A549 (cell line): ENCODE data around the gene SKI. TPM values are rescaled to one million over a fixed set of nuclear protein-coding genes. Genes with fewer than 3 reads are reported as not detected.

ENCODE experiments used
- ATAC-seq, 2 experiments: fragments of 200-7000 bp in 1 of 2; fragments of >200 bp in 1 of 2; cut with Nextera tagmentation in 1 of 2; cut with Tn5 transposase in 1 of 2; 3 replicates each; pipeline versions ENCODE4 v1.8.0 to v1.9.1; 2018 to 2020; ENCODE audit warnings: mild to moderate bottlenecking in 1 of 2, moderate library complexity in 1 of 2
- CTCF ChIA-PET: fragments of 300-600 bp; sonication (Branson Sonifier 250); formaldehyde crosslinking; extraction: SDS; loops from one replicate; lab custom pipeline; 2021; ENCODE audit warnings: antibody characterized with exemption, inconsistent platforms; lab: Yijun Ruan, JAX
- POLR2A ChIA-PET: fragments of 350-600 bp; formaldehyde crosslinking; extraction: SDS; loops from one replicate; lab custom pipeline; 2021; ENCODE audit warnings: antibody characterized with exemption, inconsistent platforms; lab: Yijun Ruan, JAX
- DNase-seq, 2 experiments: peaks; one replicate each; pipeline versions ENCODE4 v3.0.0 to v3.0.0-alpha.2; 2011 to 2016; ENCODE audit warnings: low read depth in 1 of 2, low spot score in 1 of 2
- FAIRE-seq: peaks from 2 replicates; lab custom pipeline; 2011; peaks lifted over from hg19 to GRCh38; lab: Jason Lieb, UNC
- H3K27ac ChIP-seq, 2 experiments: fragments of >200 bp; sonication (Bioruptor Twin); formaldehyde crosslinking; 3 replicates each; pipeline ENCODE4 v1.5.1; 2016 to 2017
- H3K4me1 ChIP-seq: fragments of >200 bp; sonication (Bioruptor Twin); formaldehyde crosslinking; 3 replicates; pipeline ENCODE4 v1.6.1; 2016
- H3K4me2 ChIP-seq: fragments of >200 bp; sonication (Bioruptor Twin); formaldehyde crosslinking; 3 replicates; pipeline ENCODE4 v1.6.1; 2016
- H3K4me3 ChIP-seq: fragments of >200 bp; sonication (Bioruptor Twin); formaldehyde crosslinking; 3 replicates; pipeline ENCODE4 v1.5.1; 2016
- H3K9me3 ChIP-seq: fragments of >200 bp; sonication (Bioruptor Twin); formaldehyde crosslinking; 3 replicates; pipeline ENCODE4 v1.6.1; 2016
- CHD4 ChIP-seq: fragments of 200-600 bp; sonication (generic); IDR thresholded peaks from 2 replicates; pipeline ENCODE4 v1.6.1; 2016; ENCODE audit warnings: antibody characterized with exemption, mild to moderate bottlenecking, borderline replicate concordance
- EHF ChIP-seq: fragments of 250-450 bp; sonication (Bioruptor Pico); IDR thresholded peaks from 2 replicates; pipeline ENCODE4 v1.5.0; 2020; ENCODE audit warnings: mild to moderate bottlenecking
- ESRRA ChIP-seq: fragments of 150-350 bp; IDR thresholded peaks from 2 replicates; pipeline ENCODE4 v1.6.1; 2014; ENCODE audit warnings: mild to moderate bottlenecking, low read length, borderline replicate concordance
- FOSB ChIP-seq: fragments of 250-450 bp; sonication (Bioruptor Pico); IDR thresholded peaks from 2 replicates; pipeline ENCODE4 v1.5.0; 2020; ENCODE audit warnings: mild to moderate bottlenecking, moderate library complexity
- FOXS1 ChIP-seq: fragments of 250-450 bp; sonication (Bioruptor Pico); IDR thresholded peaks from 2 replicates; pipeline ENCODE4 v1.5.0; 2020; ENCODE audit warnings: mild to moderate bottlenecking, moderate library complexity
- GATA3 ChIP-seq: IDR thresholded peaks from 2 replicates; pipeline ENCODE4 v1.6.1; 2012; ENCODE audit warnings: borderline replicate concordance
- HOXB13 ChIP-seq: fragments of 250-450 bp; sonication (Bioruptor Pico); IDR thresholded peaks from 2 replicates; pipeline ENCODE4 v1.5.0; 2020; ENCODE audit warnings: low read depth, mild to moderate bottlenecking, moderate library complexity
- JUNB ChIP-seq: fragments of >200 bp; sonication (Bioruptor Twin); formaldehyde crosslinking; IDR thresholded peaks from 2 replicates; pipeline ENCODE4 v1.6.1; 2016
- PHF8 ChIP-seq: fragments of 200-600 bp; sonication (generic); IDR thresholded peaks from 2 replicates; pipeline ENCODE4 v1.6.1; 2016; ENCODE audit warnings: low read depth, mild to moderate bottlenecking, antibody characterized with exemption, moderate library complexity, borderline replicate concordance
- POLR2AphosphoS2 ChIP-seq: conservative IDR thresholded peaks from 2 replicates; pipeline ENCODE4 v1.6.1; 2012; ENCODE audit warnings: low read length, improper control_type of control experiment, inconsistent platforms
- RAD21 ChIP-seq, 2 experiments: fragments of >200 bp in 1 of 2; sonication (Bioruptor Twin) in 1 of 2; formaldehyde crosslinking in 1 of 2; IDR thresholded peaks in 1 of 2; conservative IDR thresholded peaks in 1 of 2; 2 replicates in 1 of 2; 3 replicates in 1 of 2; pipeline ENCODE4 v1.6.1; 2012 to 2018; ENCODE audit warnings: inconsistent platforms in 1 of 2
- RCOR1 ChIP-seq: fragments of 150-350 bp; IDR thresholded peaks from 2 replicates; pipeline ENCODE4 v1.6.1; 2014; ENCODE audit warnings: antibody characterized with exemption, low read length, low read depth
- RFX5 ChIP-seq: fragments of 450-650 bp; IDR thresholded peaks from 2 replicates; pipeline ENCODE4 v1.7.1; 2014; ENCODE audit warnings: antibody characterized with exemption, mild to moderate bottlenecking, moderate library complexity
- SMC3 ChIP-seq: fragments of >200 bp; sonication (Bioruptor Twin); formaldehyde crosslinking; IDR thresholded peaks from 3 replicates; pipeline ENCODE4 v1.6.1; 2018; ENCODE audit warnings: inconsistent platforms
- TFCP2L1 ChIP-seq: fragments of 250-450 bp; sonication (Bioruptor Pico); IDR thresholded peaks from 2 replicates; pipeline ENCODE4 v1.5.0; 2021; ENCODE audit warnings: mild to moderate bottlenecking
- TP53 ChIP-seq: fragments of 250-450 bp; sonication (Bioruptor Pico); IDR thresholded peaks from 2 replicates; pipeline ENCODE4 v1.5.0; 2021; ENCODE audit warnings: mild to moderate bottlenecking, moderate library complexity
- ZNF302 ChIP-seq: fragments of 250-450 bp; sonication (Bioruptor Pico); IDR thresholded peaks from 2 replicates; pipeline ENCODE4 v1.9.0; 2021; ENCODE audit warnings: inconsistent platforms, mild to moderate bottlenecking, moderate library complexity
- WGBS: methylation state at CpG from one replicate; pipeline ENCODE4 v1.1.6; 2017; ENCODE audit errors: missing lambda C conversion rate; 5-methylcytosine and 5-hydroxymethylcytosine counted together
- polyA plus RNA-seq, 4 experiments: library from polyadenylated mRNA; depleted of rRNA in 3 of 4; stranded (reverse); fragments of >200 nt; fragmentation: RNase III in 1 of 4; extraction: RNeasy Plus Mini Kit Qiagen cat#74134 plus additional on column Dnase treatment in 1 of 4; gene quantifications; 2 replicates in 3 of 4; 3 replicates in 1 of 4; pipeline ENCODE4 v1.2.3, GENCODE V29; 2011 to 2017
- TF ChIP-seq, protein P1 (sequence below): IDR thresholded peaks from 2 replicates; pipeline ENCODE4 v1.6.1; 2012
- TF ChIP-seq, protein P2 (sequence below): IDR thresholded peaks from 2 replicates; pipeline ENCODE4 v1.6.1; 2012; ENCODE audit warnings: low read depth, borderline replicate concordance
- TF ChIP-seq, protein P3 (sequence below): fragments of 200-600 bp; sonication (generic); IDR thresholded peaks from 2 replicates; pipeline ENCODE4 v1.6.1; 2016; ENCODE audit warnings: antibody characterized with exemption, mild to moderate bottlenecking, moderate library complexity
- TF ChIP-seq, protein P4 (sequence below): IDR thresholded peaks from 2 replicates; pipeline ENCODE4 v1.6.1; 2012
- TF ChIP-seq, protein P5 (sequence below): fragments of 150-350 bp; IDR thresholded peaks from 2 replicates; pipeline ENCODE4 v1.6.1; 2014; ENCODE audit warnings: low read depth, mild to moderate bottlenecking, low read length
- TF ChIP-seq, protein P6 (sequence below): fragments of >200 bp; sonication (Bioruptor Twin); formaldehyde crosslinking; IDR thresholded peaks from 3 replicates; pipeline ENCODE4 v1.6.1; 2016

The SKI gene
- polyA plus RNA-seq, 2 of the 4 experiments (the other 2 are of a cell fraction) = 2.8 to 12.0 TPM

DNA sequence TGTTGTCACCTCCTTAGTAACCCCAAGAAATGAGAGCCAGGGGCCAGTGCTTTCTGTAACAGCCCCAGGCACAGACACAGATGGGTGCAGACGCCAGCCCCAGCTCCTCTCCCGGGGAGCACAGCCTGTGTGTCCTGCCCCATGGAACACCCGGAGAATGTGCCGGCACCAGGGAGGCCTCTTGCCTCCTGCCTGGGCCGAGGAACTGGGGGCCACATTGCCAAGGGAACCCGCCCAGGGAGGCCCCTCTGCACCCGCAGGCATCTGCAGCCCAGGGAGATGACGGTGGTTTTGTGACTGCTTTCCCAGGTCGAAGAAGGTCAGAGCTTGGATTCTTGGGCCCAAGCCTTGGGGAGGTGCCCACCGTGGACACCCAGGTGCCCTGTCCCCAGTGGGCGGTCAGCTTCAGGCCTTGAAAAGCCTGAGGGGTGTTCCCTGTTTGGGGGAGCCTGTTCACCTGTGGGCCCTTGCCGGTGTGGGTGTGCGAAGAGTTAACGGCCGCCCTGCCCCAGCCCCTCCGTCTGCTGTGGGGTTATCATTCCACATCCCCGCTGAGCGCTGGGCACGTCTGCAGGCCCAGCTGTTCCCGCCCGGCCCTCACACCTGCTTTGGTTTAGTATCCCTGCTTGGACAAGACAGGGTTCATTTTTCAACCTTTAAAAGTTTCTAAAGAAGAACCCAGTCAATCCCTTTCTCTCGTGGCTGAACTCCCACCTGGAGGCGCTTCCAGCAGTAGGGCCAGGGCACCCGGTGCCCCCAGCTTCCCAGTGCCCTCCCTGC lies 100.7 kb downstream of the SKI start:
- ChIA-PET POLR2A (no interaction called here), CTCF (interaction anchor here (1.1 to 1.2 kb wide), 3 partner anchors 14 to 134 kb away, joined by 3 to 4 read pairs (median 4); partner anchors contain the start of gene FAAP20)
- TF ChIP-seq TFCP2L1 (CRISPR knock-in tag) (no peak), GATA3 (no peak), TP53 (CRISPR knock-in tag) (no peak)
- TF ChIP-seq, protein P1, sequence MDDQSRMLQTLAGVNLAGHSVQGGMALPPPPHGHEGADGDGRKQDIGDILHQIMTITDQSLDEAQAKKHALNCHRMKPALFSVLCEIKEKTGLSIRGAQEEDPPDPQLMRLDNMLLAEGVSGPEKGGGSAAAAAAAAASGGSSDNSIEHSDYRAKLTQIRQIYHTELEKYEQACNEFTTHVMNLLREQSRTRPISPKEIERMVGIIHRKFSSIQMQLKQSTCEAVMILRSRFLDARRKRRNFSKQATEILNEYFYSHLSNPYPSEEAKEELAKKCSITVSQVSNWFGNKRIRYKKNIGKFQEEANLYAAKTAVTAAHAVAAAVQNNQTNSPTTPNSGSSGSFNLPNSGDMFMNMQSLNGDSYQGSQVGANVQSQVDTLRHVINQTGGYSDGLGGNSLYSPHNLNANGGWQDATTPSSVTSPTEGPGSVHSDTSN = no peak
- TF ChIP-seq, protein P2, sequence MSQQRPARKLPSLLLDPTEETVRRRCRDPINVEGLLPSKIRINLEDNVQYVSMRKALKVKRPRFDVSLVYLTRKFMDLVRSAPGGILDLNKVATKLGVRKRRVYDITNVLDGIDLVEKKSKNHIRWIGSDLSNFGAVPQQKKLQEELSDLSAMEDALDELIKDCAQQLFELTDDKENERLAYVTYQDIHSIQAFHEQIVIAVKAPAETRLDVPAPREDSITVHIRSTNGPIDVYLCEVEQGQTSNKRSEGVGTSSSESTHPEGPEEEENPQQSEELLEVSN = no peak
- no peak for FAIRE-seq
- H3K4me3 ChIP-seq = no peak overlapping the region
- no peaks in the 10 kb centered on the region for H3K9me3 ChIP-seq
- no peak for DNase-seq
- H3K4me2 ChIP-seq = no peak overlapping the region
- 79% methylated on average over 15 of the region's 24 CpGs for WGBS
- no peak overlapping the region for H3K27ac ChIP-seq
- H3K4me1 ChIP-seq = no peaks in the 10 kb centered on the region
- ATAC-seq = no peak

DNA sequence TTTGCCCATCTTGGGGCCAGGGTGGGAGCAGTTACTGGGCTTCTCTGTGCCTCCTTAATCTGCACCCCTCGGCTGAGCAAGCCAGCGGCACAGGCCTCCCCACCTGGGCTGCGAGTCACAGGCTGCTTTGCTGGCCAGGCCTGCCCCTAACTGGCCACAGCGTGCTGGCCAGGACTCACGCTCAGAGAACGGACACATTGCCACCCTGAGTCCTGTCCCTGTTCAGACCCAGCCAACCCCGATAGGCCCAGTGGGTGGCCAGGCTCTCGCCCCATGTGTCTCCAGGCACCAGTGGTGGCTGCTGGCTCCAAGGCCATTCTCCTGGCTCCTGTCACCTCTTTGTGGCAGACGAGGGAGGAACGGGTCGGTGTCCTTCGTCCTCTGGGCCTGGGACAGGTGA lies 101.9 kb downstream of the SKI start:
- H3K4me3 ChIP-seq = no peak overlapping the region
- FAIRE-seq (no peak), DNase-seq (no peak), ATAC-seq (no peak)
- H3K27ac ChIP-seq = no peak overlapping the region
- no peaks in the 10 kb centered on the region for H3K9me3 ChIP-seq
- POLR2A ChIA-PET = no interaction called here
- no peak for TF ChIP-seq FOXS1 (CRISPR knock-in tag)
- no peak for TF ChIP-seq RAD21 (conservative IDR thresholded peaks at IDR 0.05 in 1 of 2, IDR thresholded peaks at IDR 0.05 in 1 of 2)
- TF ChIP-seq POLR2AphosphoS2 = no peak
- no peak for TF ChIP-seq FOSB (CRISPR knock-in tag)
- no peak for TF ChIP-seq ESRRA
- CTCF ChIA-PET = no interaction called here
- 0 out of 3 replicates have a peak, but pooled peaks cover 4% of the 10 kb centered on the region for H3K4me1 ChIP-seq
- WGBS = 80% methylated on average over 5 of the region's 12 CpGs
- H3K4me2 ChIP-seq = no peak overlapping the region

DNA sequence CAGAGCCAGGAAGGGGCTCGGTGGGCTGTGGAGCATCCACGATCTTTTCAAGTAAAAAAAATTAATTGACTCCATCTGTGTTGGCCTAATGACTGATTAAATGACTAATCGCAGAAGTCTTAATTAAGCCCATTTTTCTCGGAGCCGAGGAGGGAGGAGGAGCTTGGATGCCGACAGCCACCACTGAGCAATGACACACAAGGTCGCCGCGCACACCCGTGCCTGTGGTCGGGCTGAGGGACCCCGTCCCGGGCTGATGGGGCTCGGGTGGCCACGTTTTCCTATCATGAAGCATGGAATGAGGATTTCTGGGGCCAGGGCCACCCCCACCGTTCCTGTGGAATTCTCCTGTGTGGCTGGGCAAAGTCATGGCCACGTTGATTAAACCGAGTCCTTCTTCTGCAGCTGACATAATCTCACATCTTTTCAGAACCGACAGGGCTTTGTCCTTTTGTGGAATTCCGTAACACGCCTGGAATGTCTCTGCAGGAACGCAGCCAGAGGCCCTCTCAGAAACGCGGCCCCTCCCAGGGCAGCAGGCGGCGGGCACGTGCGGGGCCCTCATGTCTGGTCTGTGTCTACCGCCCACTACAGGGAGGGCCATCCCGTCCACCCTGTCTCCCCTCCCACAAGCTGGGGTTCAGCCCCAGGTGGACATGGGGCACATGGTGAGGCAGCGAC lies 102.5 kb downstream of the SKI start:
- FAIRE-seq (no peak), ATAC-seq (no peak), DNase-seq (no peak)
- Histone ChIP-seq H3K4me1 (0 out of 3 replicates have a peak, but pooled peaks cover 5% of the 10 kb centered on the region), H3K27ac (no peak overlapping the region), H3K4me2 (no peak overlapping the region), H3K9me3 (no peaks in the 10 kb centered on the region), H3K4me3 (no peak overlapping the region)
- CTCF ChIA-PET = interaction anchor here (0.6 kb wide), 1 partner anchor 68 kb away, joined by 3 read pairs; no protein-coding TSS in a partner anchor
- POLR2A ChIA-PET = no interaction called here
- 77% methylated on average over 19 of the region's 31 CpGs for WGBS
- TF ChIP-seq, protein P3, sequence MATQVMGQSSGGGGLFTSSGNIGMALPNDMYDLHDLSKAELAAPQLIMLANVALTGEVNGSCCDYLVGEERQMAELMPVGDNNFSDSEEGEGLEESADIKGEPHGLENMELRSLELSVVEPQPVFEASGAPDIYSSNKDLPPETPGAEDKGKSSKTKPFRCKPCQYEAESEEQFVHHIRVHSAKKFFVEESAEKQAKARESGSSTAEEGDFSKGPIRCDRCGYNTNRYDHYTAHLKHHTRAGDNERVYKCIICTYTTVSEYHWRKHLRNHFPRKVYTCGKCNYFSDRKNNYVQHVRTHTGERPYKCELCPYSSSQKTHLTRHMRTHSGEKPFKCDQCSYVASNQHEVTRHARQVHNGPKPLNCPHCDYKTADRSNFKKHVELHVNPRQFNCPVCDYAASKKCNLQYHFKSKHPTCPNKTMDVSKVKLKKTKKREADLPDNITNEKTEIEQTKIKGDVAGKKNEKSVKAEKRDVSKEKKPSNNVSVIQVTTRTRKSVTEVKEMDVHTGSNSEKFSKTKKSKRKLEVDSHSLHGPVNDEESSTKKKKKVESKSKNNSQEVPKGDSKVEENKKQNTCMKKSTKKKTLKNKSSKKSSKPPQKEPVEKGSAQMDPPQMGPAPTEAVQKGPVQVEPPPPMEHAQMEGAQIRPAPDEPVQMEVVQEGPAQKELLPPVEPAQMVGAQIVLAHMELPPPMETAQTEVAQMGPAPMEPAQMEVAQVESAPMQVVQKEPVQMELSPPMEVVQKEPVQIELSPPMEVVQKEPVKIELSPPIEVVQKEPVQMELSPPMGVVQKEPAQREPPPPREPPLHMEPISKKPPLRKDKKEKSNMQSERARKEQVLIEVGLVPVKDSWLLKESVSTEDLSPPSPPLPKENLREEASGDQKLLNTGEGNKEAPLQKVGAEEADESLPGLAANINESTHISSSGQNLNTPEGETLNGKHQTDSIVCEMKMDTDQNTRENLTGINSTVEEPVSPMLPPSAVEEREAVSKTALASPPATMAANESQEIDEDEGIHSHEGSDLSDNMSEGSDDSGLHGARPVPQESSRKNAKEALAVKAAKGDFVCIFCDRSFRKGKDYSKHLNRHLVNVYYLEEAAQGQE = no peak
- TF ChIP-seq HOXB13 (CRISPR knock-in tag) (no peak), RCOR1 (no peak), JUNB (no peak), FOSB (CRISPR knock-in tag) (no peak), RFX5 (no peak), PHF8 (no peak), TFCP2L1 (CRISPR knock-in tag) (no peak), CHD4 (no peak), SMC3 (no peak), POLR2AphosphoS2 (no peak), ZNF302 (CRISPR knock-in tag) (no peak), GATA3 (no peak), FOXS1 (CRISPR knock-in tag) (no peak), EHF (CRISPR knock-in tag) (no peak)
- TF ChIP-seq, protein P4, sequence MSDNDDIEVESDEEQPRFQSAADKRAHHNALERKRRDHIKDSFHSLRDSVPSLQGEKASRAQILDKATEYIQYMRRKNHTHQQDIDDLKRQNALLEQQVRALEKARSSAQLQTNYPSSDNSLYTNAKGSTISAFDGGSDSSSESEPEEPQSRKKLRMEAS = no peak
- TF ChIP-seq, protein P5, sequence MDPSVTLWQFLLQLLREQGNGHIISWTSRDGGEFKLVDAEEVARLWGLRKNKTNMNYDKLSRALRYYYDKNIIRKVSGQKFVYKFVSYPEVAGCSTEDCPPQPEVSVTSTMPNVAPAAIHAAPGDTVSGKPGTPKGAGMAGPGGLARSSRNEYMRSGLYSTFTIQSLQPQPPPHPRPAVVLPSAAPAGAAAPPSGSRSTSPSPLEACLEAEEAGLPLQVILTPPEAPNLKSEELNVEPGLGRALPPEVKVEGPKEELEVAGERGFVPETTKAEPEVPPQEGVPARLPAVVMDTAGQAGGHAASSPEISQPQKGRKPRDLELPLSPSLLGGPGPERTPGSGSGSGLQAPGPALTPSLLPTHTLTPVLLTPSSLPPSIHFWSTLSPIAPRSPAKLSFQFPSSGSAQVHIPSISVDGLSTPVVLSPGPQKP = no peak
- TF ChIP-seq, protein P6, sequence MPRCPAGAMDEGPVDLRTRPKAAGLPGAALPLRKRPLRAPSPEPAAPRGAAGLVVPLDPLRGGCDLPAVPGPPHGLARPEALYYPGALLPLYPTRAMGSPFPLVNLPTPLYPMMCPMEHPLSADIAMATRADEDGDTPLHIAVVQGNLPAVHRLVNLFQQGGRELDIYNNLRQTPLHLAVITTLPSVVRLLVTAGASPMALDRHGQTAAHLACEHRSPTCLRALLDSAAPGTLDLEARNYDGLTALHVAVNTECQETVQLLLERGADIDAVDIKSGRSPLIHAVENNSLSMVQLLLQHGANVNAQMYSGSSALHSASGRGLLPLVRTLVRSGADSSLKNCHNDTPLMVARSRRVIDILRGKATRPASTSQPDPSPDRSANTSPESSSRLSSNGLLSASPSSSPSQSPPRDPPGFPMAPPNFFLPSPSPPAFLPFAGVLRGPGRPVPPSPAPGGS = no peak
